SK-N-SH treated with all-trans-retinoic acid at 6 μM for 48 hours (cell line): ENCODE measurements around the gene UBL4B.

ENCODE experiments used
- ARNTL ChIP-seq: fragments of 450-650 bp; formaldehyde crosslinking; IDR thresholded peaks from 2 replicates; pipeline ENCODE4 v1.5.0; 2020; ENCODE audit warnings: low read depth, mild to moderate bottlenecking, moderate library complexity, borderline replicate concordance
- BACH2 ChIP-seq: fragments of 250-450 bp; sonication (Bioruptor Pico); IDR thresholded peaks from 2 replicates; pipeline ENCODE4 v1.9.0; 2021; ENCODE audit warnings: mild to moderate bottlenecking, borderline replicate concordance
- CREB5 ChIP-seq: fragments of 250-450 bp; sonication (Bioruptor Pico); IDR thresholded peaks from 2 replicates; pipeline ENCODE4 v1.5.1; 2020; ENCODE audit warnings: low read depth, mild to moderate bottlenecking, moderate library complexity
- ESRRG ChIP-seq: fragments of 250-450 bp; sonication (Bioruptor Pico); IDR thresholded peaks from 2 replicates; pipeline ENCODE4 v1.6.1; 2021; ENCODE audit warnings: mild to moderate bottlenecking
- PATZ1 ChIP-seq: fragments of 250-450 bp; sonication (Bioruptor Pico); IDR thresholded peaks from 2 replicates; pipeline ENCODE4 v1.8.0; 2020; ENCODE audit warnings: mild to moderate bottlenecking, moderate library complexity, borderline replicate concordance
- PPARA ChIP-seq: fragments of 250-450 bp; sonication (Bioruptor Pico); IDR thresholded peaks from 2 replicates; pipeline ENCODE4 v1.5.0; 2020; ENCODE audit warnings: mild to moderate bottlenecking, borderline replicate concordance
- ZC3H10 ChIP-seq: fragments of 250-450 bp; sonication (Bioruptor Pico); IDR thresholded peaks from 2 replicates; pipeline ENCODE4 v1.5.1; 2021; ENCODE audit warnings: mild to moderate bottlenecking, moderate library complexity
- ZFP3 ChIP-seq: fragments of 250-450 bp; sonication (Bioruptor Pico); IDR thresholded peaks from 2 replicates; pipeline ENCODE4 v1.5.0; 2020; ENCODE audit warnings: mild to moderate bottlenecking, moderate library complexity
- ZFP30 ChIP-seq: fragments of 450-650 bp; formaldehyde crosslinking; IDR thresholded peaks from 2 replicates; pipeline ENCODE4 v1.5.0; 2022; ENCODE audit warnings: mild to moderate bottlenecking, moderate library complexity

GRCh38 chr1:110076789-110077500 is 35.3 kb upstream of the UBL4B start:
- TF ChIP-seq ZFP30 (CRISPR knock-in tag) (no peak), CREB5 (CRISPR knock-in tag) (no peak), ZFP3 (CRISPR knock-in tag) (no peak), ZC3H10 (CRISPR knock-in tag) (no peak), PATZ1 (CRISPR knock-in tag) (no peak), ARNTL (CRISPR knock-in tag) (no peak), PPARA (CRISPR knock-in tag) (no peak), ESRRG (CRISPR knock-in tag) (no peak), BACH2 (no peak)
